WERI-Rb-1 (cell line): ENCODE results near the gene ST3GAL4.
"Not testable (repeated sequence)": the region's sequence is repeated elsewhere in the genome, so short reads cannot be mapped to it uniquely, and the experiment has no call there.

Source experiments
- DNase-seq: peaks from one replicate; pipeline ENCODE4 v3.0.0-alpha.2; 2020
- H3K27ac ChIP-seq: fragments of 250-450 bp; sonication (Bioruptor Pico); 2 replicates; pipeline ENCODE4 v1.5.1; 2020; ENCODE audit warnings: mild to moderate bottlenecking, moderate library complexity
- H3K27me3 ChIP-seq: fragments of 250-450 bp; sonication (Bioruptor Pico); 2 replicates; pipeline ENCODE4 v1.5.1; 2021; ENCODE audit warnings: mild to moderate bottlenecking, low read depth, moderate library complexity; ENCODE audit not compliant: insufficient read depth, severe bottlenecking
- H3K36me3 ChIP-seq: fragments of 250-450 bp; sonication (Bioruptor Pico); 2 replicates; pipeline ENCODE4 v1.5.1; 2020; ENCODE audit warnings: mild to moderate bottlenecking, moderate library complexity
- H3K4me3 ChIP-seq: 2 replicates; pipeline ENCODE4 v1.5.1; 2011; ENCODE audit warnings: low read depth, mild to moderate bottlenecking, control low read depth, low read length
- H3K9me3 ChIP-seq: fragments of 250-450 bp; sonication (Bioruptor Pico); 2 replicates; pipeline ENCODE4 v1.5.1; 2021; ENCODE audit warnings: mild to moderate bottlenecking, moderate library complexity; ENCODE audit not compliant: severe bottlenecking
- CTCF ChIP-seq: IDR thresholded peaks from 2 replicates; pipeline ENCODE4 v1.5.1; 2011; ENCODE audit warnings: low read depth, mild to moderate bottlenecking, control low read depth, inconsistent platforms, low read length

The ST3GAL4 gene

DNA sequence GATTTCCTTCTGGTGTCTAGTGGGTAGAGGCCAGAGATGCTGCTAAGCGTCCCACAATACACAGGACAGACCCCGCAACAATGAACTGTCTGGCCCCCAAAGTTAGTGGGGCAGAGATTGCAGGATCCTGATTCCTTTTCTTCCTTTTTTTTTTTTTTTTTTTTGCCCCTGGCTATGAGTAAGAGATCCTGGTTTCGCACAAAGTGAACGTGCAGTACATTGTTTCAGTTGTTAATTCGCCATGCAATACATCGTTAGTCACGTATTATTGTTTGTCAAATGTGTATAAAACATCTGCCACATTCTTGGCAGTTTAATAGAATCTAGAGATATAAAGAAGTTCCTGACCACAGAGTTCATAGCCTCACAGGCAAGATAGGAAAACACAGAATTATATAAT is 20.2 kb downstream of the ST3GAL4 start:
- Histone ChIP-seq H3K27ac (no peak overlapping the region), H3K36me3 (no peaks in the 10 kb centered on the region), H3K27me3 (no peaks in the 10 kb centered on the region), H3K4me3 (no peak overlapping the region), H3K9me3 (no peaks in the 10 kb centered on the region)
- DNase-seq = no peak
- TF ChIP-seq CTCF = no peak

GRCh38 chr11:126378763-126379162 is 23.3 kb downstream of the ST3GAL4 start:
- no peak for TF ChIP-seq CTCF
- Histone ChIP-seq H3K27me3 (no peaks in the 10 kb centered on the region), H3K4me3 (no peak overlapping the region), H3K27ac (no peak overlapping the region), H3K36me3 (no peaks in the 10 kb centered on the region), H3K9me3 (no peaks in the 10 kb centered on the region)
- DNase-seq = no peak

- Histone ChIP-seq H3K9me3 (no peaks in the 10 kb centered on the region), H3K36me3 (no peaks in the 10 kb centered on the region), H3K27ac (no peak overlapping the region), H3K27me3 (no peaks in the 10 kb centered on the region), H3K4me3 (no peak overlapping the region)
- no peak for TF ChIP-seq CTCF
- no peak for DNase-seq
Measured at GRCh38 chr11:126380909-126381308, 25.4 kb downstream of the ST3GAL4 start.

GRCh38 chr11:126381960-126382359 is 26.5 kb downstream of the ST3GAL4 start:
- not testable (repeated sequence) for H3K27me3 ChIP-seq, H3K36me3 ChIP-seq, H3K27ac ChIP-seq, H3K9me3 ChIP-seq, H3K4me3 ChIP-seq, DNase-seq

GRCh38 chr11:126382641-126383040 is 27.2 kb downstream of the ST3GAL4 start:
- H3K27ac ChIP-seq, DNase-seq, H3K4me3 ChIP-seq, H3K9me3 ChIP-seq, H3K27me3 ChIP-seq, H3K36me3 ChIP-seq: not testable (repeated sequence)

- DNase-seq = no peak
- Histone ChIP-seq H3K9me3 (no peaks in the 10 kb centered on the region), H3K27ac (no peak overlapping the region), H3K4me3 (no peak overlapping the region), H3K36me3 (no peaks in the 10 kb centered on the region), H3K27me3 (no peaks in the 10 kb centered on the region)
- no peak for TF ChIP-seq CTCF
Measured at GRCh38 chr11:126383339-126384335, 28.2 kb downstream of the ST3GAL4 start.
